Measurements from ENCODE around the gene NHEJ1. TPM values are rescaled to one million over a fixed set of nuclear protein-coding genes. Genes with fewer than 3 reads are reported as not detected.

NHEJ1 gene
- total and polyA plus RNA-seq, 2 of the 13 experiments (the other 11 are each of a cell fraction or from before 2014, with no cell fraction given): 30.0 to 30.7 TPM

GRCh38 chr2:219057709-219058540 lies 102.7 kb downstream of the NHEJ1 start (continued):
- TF ChIP-seq PRDM10 (CRISPR knock-in tag; IDR thresholded peaks at IDR 0.05; ENCODE audit: low read depth): no peak
- TF ChIP-seq ZNF616 (CRISPR knock-in tag; IDR thresholded peaks at IDR 0.05; ENCODE audit: low read depth): no peak
- no peak for TF ChIP-seq ZNF564 (CRISPR knock-in tag; IDR thresholded peaks at IDR 0.05)
- no peak for TF ChIP-seq MAF1 (CRISPR knock-in tag; IDR thresholded peaks at IDR 0.05; ENCODE audit: borderline replicate concordance)
- TF ChIP-seq TFAP4 (IDR thresholded peaks at IDR 0.05; ENCODE audit: borderline replicate concordance, low read depth): no peak
- 0 out of 2 replicates have a peak, but pooled peaks have one; percentile 33 for TF ChIP-seq NCOA2 (CRISPR knock-in tag; IDR thresholded peaks at IDR 0.05)
- TF ChIP-seq GMEB2 (CRISPR knock-in tag; IDR thresholded peaks at IDR 0.05; ENCODE audit: low read depth): no peak
- peak; percentile 77 for TF ChIP-seq FOXO1 (CRISPR knock-in tag; IDR thresholded peaks at IDR 0.05)
- peak; percentile 87 for TF ChIP-seq ZBTB33 (CRISPR knock-in tag; IDR thresholded peaks at IDR 0.05)
- TF ChIP-seq REST (IDR thresholded peaks at IDR 0.05; ENCODE audit: borderline replicate concordance in 1 of 2, low read depth in 1 of 2, low read length in 2 of 2): no peak
- TF ChIP-seq NCOR1 (IDR thresholded peaks at IDR 0.05; ENCODE audit: borderline replicate concordance, low read length): no peak
- TF ChIP-seq ZNF292 (CRISPR knock-in tag; IDR thresholded peaks at IDR 0.05; ENCODE audit: borderline replicate concordance, low read depth): no peak
- TF ChIP-seq CBX1 (IDR thresholded peaks at IDR 0.05; ENCODE audit: low read depth): no peak
- TF ChIP-seq ZFY (CRISPR knock-in tag; IDR thresholded peaks at IDR 0.05): no peak; the same call in 1 of the 2 replicates

All from HepG2 (cell line).